EH (cell line): ENCODE data around the gene PSMC1.
A peak's percentile ranks its signal among the peaks of the same experiment; 100 is the strongest.
"Not testable (repeated sequence)": the region's sequence is repeated elsewhere in the genome, so short reads cannot be mapped to it uniquely, and the experiment has no call there.

Source experiments
- DNase-seq: peaks from one replicate; pipeline ENCODE4 v3.0.0-alpha.2; 2015; ENCODE audit warnings: low read depth

PSMC1 gene

GRCh38 chr14:90256354-90257131, at the start of gene PSMC1:
Gene PSMC1 (plus strand): TSS chr14:90256553. CDS start chr14:90256598, 45 bp downstream.
- DNase-seq, result peak; percentile 93

GRCh38 chr14:90213099-90213748, 43.1 kb upstream of the PSMC1 start:
- no peak for DNase-seq

- DNase-seq, result no peak
These were observed 27.9 kb upstream of the PSMC1 start for GRCh38 chr14:90228478-90228877.

GRCh38 chr14:90229942-90230341, 26.4 kb upstream of the PSMC1 start:
- DNase-seq, result not testable (repeated sequence)

GRCh38 chr14:90235179-90235976, 21.0 kb upstream of the PSMC1 start:
- DNase-seq, result peak; percentile 64

- no peak for DNase-seq
These were observed 17.2 kb upstream of the PSMC1 start for GRCh38 chr14:90239139-90239538.

GRCh38 chr14:90242444-90242843, 13.9 kb upstream of the PSMC1 start:
- DNase-seq, result no peak

- no peak for DNase-seq
These were observed 9.4 kb upstream of the PSMC1 start for GRCh38 chr14:90246936-90247335.

- not testable (repeated sequence) for DNase-seq
These were observed 8.9 kb upstream of the PSMC1 start for GRCh38 chr14:90247441-90247840.

- DNase-seq, result no peak
These were observed 7.8 kb upstream of the PSMC1 start for GRCh38 chr14:90248594-90248993.

- DNase-seq, result no peak
These were observed 2.5 kb upstream of the PSMC1 start for GRCh38 chr14:90253826-90254225.

GRCh38 chr14:90255871-90256270, 482 bp upstream of the PSMC1 start:
- no peak for DNase-seq

GRCh38 chr14:90263748-90264449, 7.5 kb downstream of the PSMC1 start:
- no peak for DNase-seq

- DNase-seq, result no peak
These were observed 10.2 kb downstream of the PSMC1 start for GRCh38 chr14:90266441-90267154.

- no peak for DNase-seq
These were observed 12.1 kb downstream of the PSMC1 start for GRCh38 chr14:90268420-90268819.

GRCh38 chr14:90272523-90272922, 16.2 kb downstream of the PSMC1 start:
- no peak for DNase-seq

GRCh38 chr14:90273532-90273931, 17.2 kb downstream of the PSMC1 start:
- DNase-seq, result no peak

- peak; percentile 7 for DNase-seq
These were observed 17.7 kb downstream of the PSMC1 start for GRCh38 chr14:90274019-90274418.

- DNase-seq, result peak; percentile 73
These were observed 18.6 kb downstream of the PSMC1 start for GRCh38 chr14:90274808-90275457.

GRCh38 chr14:90275458-90275814, 19.1 kb downstream of the PSMC1 start:
- no peak for DNase-seq

- DNase-seq, result no peak
These were observed 19.5 kb downstream of the PSMC1 start for GRCh38 chr14:90275820-90276219.
